Endothelial cell of umbilical vein (primary cell): ENCODE measurements around the gene NNT. TPM values are rescaled to one million over a fixed set of nuclear protein-coding genes. Genes with fewer than 3 reads are reported as not detected.
A peak's percentile ranks its signal among the peaks of the same experiment; 100 is the strongest.

Experiments used
- BruUV-seq: library from RNA; stranded (reverse); fragments of 400-500 nt; replicated peaks from 2 replicates; lab custom pipeline; 2021; lab: Mats Ljungman, UMichigan
- CTCF ChIA-PET: fragments of 300-600, 350-600 bp; sonication (Branson Sonifier 250); formaldehyde crosslinking; loops from one replicate; lab custom pipeline; 2021; ENCODE audit warnings: antibody characterized with exemption, inconsistent platforms; lab: Charles Lee
- POLR2A ChIA-PET: fragments of 300-600, 350-600 bp; sonication (Branson Sonifier 250); formaldehyde crosslinking; loops from one replicate; lab custom pipeline; 2021; ENCODE audit warnings: antibody characterized with exemption, inconsistent platforms; lab: Charles Lee
- DNase-seq: peaks from one replicate; pipeline ENCODE4 v3.0.0-alpha.2; 2011; ENCODE audit warnings: low read depth, low spot score
- FAIRE-seq: peaks from 2 replicates; lab custom pipeline; 2011; peaks lifted over from hg19 to GRCh38; lab: Jason Lieb, UNC
- H2AFZ ChIP-seq: 2 replicates; pipeline ENCODE4 v1.6.0; 2012; ENCODE audit warnings: low read depth, low read length, control low read depth, inconsistent platforms
- H3K27ac ChIP-seq: 2 replicates; pipeline ENCODE4 v1.5.1; 2011; ENCODE audit warnings: low read depth, mild to moderate bottlenecking, control low read depth, low read length, moderate library complexity; ENCODE audit not compliant: insufficient read depth
- H3K27me3 ChIP-seq, 2 experiments: 2 replicates each; pipeline versions ENCODE4 v1.6.0 to v1.6.1; 2011; ENCODE audit warnings: low read length in 2 of 2, mixed read lengths in 1 of 2; ENCODE audit not compliant: control insufficient read depth in 2 of 2, insufficient read depth in 2 of 2
- H3K36me3 ChIP-seq, 2 experiments: 2 replicates in 1 of 2; 3 replicates in 1 of 2; pipeline ENCODE4 v1.5.1; 2011; ENCODE audit warnings: low read length in 2 of 2, mild to moderate bottlenecking in 1 of 2, moderate library complexity in 1 of 2; ENCODE audit not compliant: control insufficient read depth in 2 of 2, insufficient read depth in 2 of 2; ENCODE audit errors: extremely low read depth in 1 of 2
- H3K4me1 ChIP-seq: 3 replicates; pipeline ENCODE4 v1.5.1; 2011; ENCODE audit warnings: mild to moderate bottlenecking, low read length; ENCODE audit not compliant: control insufficient read depth, insufficient read depth; ENCODE audit errors: extremely low read depth
- H3K4me2 ChIP-seq: 2 replicates; pipeline ENCODE4 v1.6.1; 2011; ENCODE audit warnings: low read length, control low read depth, mixed read lengths; ENCODE audit not compliant: insufficient read depth
- H3K4me3 ChIP-seq, 3 experiments: fragments of 200-600 bp in 1 of 3; sonication (generic), shearing (Covaris generic) in 1 of 3; replicated peaks in 1 of 3; 2 replicates each; pipeline ENCODE4 v1.5.1; 2011 to 2016; ENCODE audit warnings: control low read depth in 3 of 3, low read length in 3 of 3, mild to moderate bottlenecking in 2 of 3, inconsistent platforms in 1 of 3, low read depth in 1 of 3, moderate library complexity in 1 of 3; ENCODE audit not compliant: insufficient read depth in 1 of 3
- H3K79me2 ChIP-seq: 2 replicates; pipeline ENCODE4 v1.6.0; 2012; ENCODE audit warnings: low read length, inconsistent platforms; ENCODE audit not compliant: control insufficient read depth, insufficient read depth
- H3K9ac ChIP-seq: replicated peaks from 2 replicates; pipeline ENCODE3; 2011; ENCODE audit warnings: low read length, control low read depth; ENCODE audit not compliant: insufficient read depth; ENCODE audit errors: extremely low read depth
- H3K9me1 ChIP-seq: replicated peaks from 3 replicates; pipeline ENCODE4 v1.6.0; 2011; ENCODE audit warnings: mild to moderate bottlenecking, low read length; ENCODE audit not compliant: control insufficient read depth, insufficient read depth; ENCODE audit errors: extremely low read depth
- H3K9me3 ChIP-seq: replicated peaks from 2 replicates; pipeline ENCODE4 v1.5.1; 2012; ENCODE audit warnings: low read length, inconsistent platforms; ENCODE audit not compliant: control insufficient read depth, insufficient read depth
- H4K20me1 ChIP-seq: replicated peaks from 2 replicates; pipeline ENCODE3; 2011; ENCODE audit warnings: mild to moderate bottlenecking, low read length; ENCODE audit not compliant: control insufficient read depth, insufficient read depth; ENCODE audit errors: extremely low read depth
- CTCF ChIP-seq, 2 donors: IDR thresholded peaks; 1 replicate in 1 of 2; 2 replicates in 1 of 2; pipeline ENCODE4 v1.5.1; 2011; ENCODE audit warnings: low read length in 2 of 2, mild to moderate bottlenecking in 2 of 2, moderate library complexity in 2 of 2, control low read depth in 1 of 2, inconsistent platforms in 1 of 2, low read depth in 1 of 2; ENCODE audit not compliant: insufficient read depth in 1 of 2; ENCODE audit errors: extremely low read depth in 1 of 2
- EZH2 ChIP-seq: IDR thresholded peaks from 2 replicates; pipeline ENCODE4 v1.6.1; 2012; ENCODE audit warnings: borderline replicate concordance, low read depth, mild to moderate bottlenecking, moderate library complexity, low read length, inconsistent platforms; ENCODE audit not compliant: severe bottlenecking
- FOS ChIP-seq: IDR thresholded peaks from 2 replicates; pipeline ENCODE4 v1.6.1; 2011; ENCODE audit warnings: mild to moderate bottlenecking, low read length, moderate library complexity, borderline replicate concordance; ENCODE audit not compliant: insufficient read depth
- GATA2 ChIP-seq: IDR thresholded peaks from 2 replicates; pipeline ENCODE4 v1.7.0; 2011; ENCODE audit warnings: low read depth, mild to moderate bottlenecking, moderate library complexity, mixed read lengths, low read length; ENCODE audit not compliant: insufficient read length, insufficient read depth
- JUN ChIP-seq: IDR thresholded peaks from 2 replicates; pipeline ENCODE4 v1.6.1; 2011; ENCODE audit warnings: borderline replicate concordance, low read depth; ENCODE audit not compliant: insufficient read length, insufficient read depth
- MYC ChIP-seq: IDR thresholded peaks from one replicate; pipeline ENCODE4 v1.6.1; 2011; ENCODE audit warnings: mild to moderate bottlenecking, low read depth, low read length
- POLR2A ChIP-seq: IDR thresholded peaks from 2 replicates; pipeline ENCODE4 v1.6.1; 2012; ENCODE audit warnings: low read depth, mild to moderate bottlenecking, control low read depth, low read length
- POLR2AphosphoS5 ChIP-seq: IDR thresholded peaks from 2 replicates; pipeline ENCODE4 v1.6.1; 2012; ENCODE audit warnings: low read depth, mild to moderate bottlenecking, control low read depth, low read length, moderate library complexity; ENCODE audit not compliant: insufficient read depth
- dilution Hi-C: fragments of 300-500 bp; cut with MboI; formaldehyde crosslinking; loops from one replicate; pipeline ENCODE4 v1.15.0; 2019; ENCODE audit warnings: low sequenced_read_pairs; ENCODE audit not compliant: extremely low pct_ligation_motif_present
- intact Hi-C: fragments of 100-400 bp; cut with micrococcal nuclease; formaldehyde crosslinking; loops from one replicate; pipeline ENCODE4 v1.10.0; 2022
- polyA plus RNA-seq, 4 experiments: library from polyadenylated mRNA; depleted of rRNA in 3 of 4; stranded (reverse) in 3 of 4; unstranded in 1 of 4; fragments of >200 nt; gene quantifications; 2 replicates each; pipeline versions ENCODE4 v1.2.1 to v1.2.3, GENCODE V29; 2011 to 2012; ENCODE audit warnings: missing spikeins in 1 of 4
- total RNA-seq: library from RNA; stranded (reverse); gene quantifications from 2 replicates; pipeline ENCODE4 v1.2.3, GENCODE V29; 2021
- TF ChIP-seq, protein P1 (sequence below): IDR thresholded peaks from 2 replicates; pipeline ENCODE4 v1.6.1; 2011; ENCODE audit not compliant: insufficient read depth, insufficient read length

Gene NNT
- total and polyA plus RNA-seq, 2 donors (not counting 3 experiments of a cell fraction or from before 2014, with no cell fraction given) = 38.2 to 82.5 TPM

GRCh38 chr5:43661102-43661501 is 58.1 kb downstream of the NNT start:
- no peaks in the 10 kb centered on the region for H3K9me3 ChIP-seq
- peaks cover 3 to 5% of the 10 kb centered on the region in 2 experiments for H3K36me3 ChIP-seq
- no peak overlapping the region for H3K4me3 ChIP-seq
- no peak for FAIRE-seq
- no peak for DNase-seq
- BruUV-seq = no TSS peak
- dilution Hi-C loops = no loop called here
- ChIA-PET POLR2A (no interaction called here), CTCF (interaction anchor here (0.9 to 1.5 kb wide), 5 partner anchors 15 to 1113 kb away, joined by 3 to 10 read pairs (median 6); no protein-coding TSS in a partner anchor)
- no peak overlapping the region for H3K4me2 ChIP-seq
- H4K20me1 ChIP-seq = no peaks in the 10 kb centered on the region
- H3K9ac ChIP-seq = no peak overlapping the region
- H2AFZ ChIP-seq = no peak overlapping the region
- H3K4me1 ChIP-seq = no peaks in the 10 kb centered on the region
- H3K79me2 ChIP-seq = no peaks in the 10 kb centered on the region
- no peaks in the 10 kb centered on the region for H3K9me1 ChIP-seq
- no peak overlapping the region for H3K27ac ChIP-seq
- H3K27me3 ChIP-seq = no peaks in the 10 kb centered on the region
- intact Hi-C loops = loop anchor here (2.0 kb wide), 1 partner anchor 672 kb away; no protein-coding TSS in a partner anchor
- TF ChIP-seq POLR2A (no peak), EZH2 (no peak), POLR2AphosphoS5 (no peak), CTCF (IDR thresholded peaks at IDR 0.05; ENCODE audit: extremely low read depth in 1 of 2, insufficient read depth in 1 of 2, low read depth in 1 of 2, low read length in 2 of 2) (peak in 1 of 2 donors; percentile 18)

- H3K9me3 ChIP-seq = no peaks in the 10 kb centered on the region
- no peak overlapping the region for H3K4me2 ChIP-seq
- ChIA-PET CTCF (interaction anchor here (1.6 to 2.8 kb wide), 2 partner anchors 19 to 33 kb away, joined by 4 to 10 read pairs; no protein-coding TSS in a partner anchor), POLR2A (no interaction called here)
- no peaks in the 10 kb centered on the region for H3K9me1 ChIP-seq
- no peak overlapping the region for H3K4me3 ChIP-seq
- H4K20me1 ChIP-seq = no peaks in the 10 kb centered on the region
- dilution Hi-C loops (no loop called here), intact Hi-C loops (no loop called here)
- DNase-seq = no peak
- H3K27me3 ChIP-seq = no peaks in the 10 kb centered on the region
- H3K4me1 ChIP-seq = no peaks in the 10 kb centered on the region
- TF ChIP-seq CTCF (IDR thresholded peaks at IDR 0.05; ENCODE audit: extremely low read depth in 1 of 2, insufficient read depth in 1 of 2, low read depth in 1 of 2, low read length in 2 of 2) = no peak
- TF ChIP-seq, protein P1, sequence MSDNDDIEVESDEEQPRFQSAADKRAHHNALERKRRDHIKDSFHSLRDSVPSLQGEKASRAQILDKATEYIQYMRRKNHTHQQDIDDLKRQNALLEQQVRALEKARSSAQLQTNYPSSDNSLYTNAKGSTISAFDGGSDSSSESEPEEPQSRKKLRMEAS = no peak
- no peak for TF ChIP-seq JUN
- TF ChIP-seq FOS = no peak
- no peak for TF ChIP-seq MYC
- no peak for TF ChIP-seq EZH2
- TF ChIP-seq POLR2AphosphoS5 = no peak
- no peak for TF ChIP-seq GATA2
- TF ChIP-seq POLR2A = no peak
- H3K27ac ChIP-seq = no peak overlapping the region
- BruUV-seq = no TSS peak
- H2AFZ ChIP-seq = no peak overlapping the region
- H3K9ac ChIP-seq = no peak overlapping the region
- peaks cover 3 to 4% of the 10 kb centered on the region in 2 experiments for H3K36me3 ChIP-seq
- no peaks in the 10 kb centered on the region for H3K79me2 ChIP-seq
- no peak for FAIRE-seq
Observed at GRCh38 chr5:43663916-43664315, 60.9 kb downstream of the NNT start.
